AG04450 (cell line): ENCODE results near the gene NKX1-2. TPM values are rescaled to one million over a fixed set of nuclear protein-coding genes. Genes with fewer than 3 reads are reported as not detected.

Source experiments
- CTCF ChIA-PET: fragments of 300-600, 350-600 bp; formaldehyde crosslinking; extraction: SDS; loops from one replicate; lab custom pipeline; 2022; ENCODE audit warnings: antibody characterized with exemption, inconsistent platforms; lab: Charles Lee
- POLR2A ChIA-PET: fragments of 350-600 bp; formaldehyde crosslinking; extraction: SDS; loops from one replicate; lab custom pipeline; 2021; ENCODE audit warnings: antibody characterized with exemption, inconsistent platforms; lab: Yijun Ruan, JAX
- DNase-seq: peaks from one replicate; pipeline ENCODE4 v3.0.0-alpha.2; 2011; ENCODE audit warnings: low read depth, low spot score
- H3K27ac ChIP-seq: one replicate; pipeline ENCODE4 v1.5.1; 2012; ENCODE audit warnings: low read depth, low read length, control low read depth
- H3K27me3 ChIP-seq: one replicate; pipeline ENCODE4 v1.6.0; 2012; ENCODE audit warnings: low read length; ENCODE audit not compliant: control insufficient read depth, insufficient read depth
- H3K4me3 ChIP-seq: 2 replicates; pipeline ENCODE4 v1.5.1; 2011; ENCODE audit warnings: mild to moderate bottlenecking, low read depth, low read length, control low read depth
- H3K9me3 ChIP-seq: 2 replicates; pipeline ENCODE4 v1.5.1; 2012; ENCODE audit warnings: low read length; ENCODE audit not compliant: control insufficient read depth, insufficient read depth
- polyA plus RNA-seq: library from polyadenylated mRNA; depleted of rRNA; stranded (reverse); fragments of >200 nt; gene quantifications from 2 replicates; pipeline ENCODE4 v1.2.3, GENCODE V29; 2011
- TF ChIP-seq, protein P1 (sequence below): IDR thresholded peaks from 2 replicates; pipeline ENCODE4 v1.5.1; 2011; ENCODE audit warnings: low read depth, low read length, control low read depth, inconsistent platforms

NKX1-2 gene
- polyA plus RNA-seq, 1 experiment = not detected

DNA sequence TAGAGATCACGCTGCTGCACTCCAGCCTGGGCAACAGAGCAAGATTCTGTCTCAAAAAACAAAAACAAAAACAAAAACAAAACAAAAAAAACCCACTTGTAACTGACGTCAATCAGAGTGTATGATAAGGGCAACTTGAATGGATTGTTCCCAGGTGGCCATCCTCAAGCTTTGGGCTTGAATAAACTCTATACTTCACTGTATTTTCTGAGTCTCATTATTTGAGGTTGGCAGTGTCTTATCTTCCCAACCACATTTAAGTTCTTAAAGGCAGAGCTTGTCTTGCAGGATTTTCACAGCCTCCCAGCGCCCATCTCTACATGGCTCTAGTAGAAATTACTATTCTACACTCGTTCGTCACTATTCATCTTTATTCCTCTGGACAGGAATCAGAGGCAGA, 26.0 kb downstream of the NKX1-2 start:
- Histone ChIP-seq H3K4me3 (no peak overlapping the region), H3K27ac (no peak overlapping the region), H3K27me3 (peaks cover 25% of the 10 kb centered on the region), H3K9me3 (no peaks in the 10 kb centered on the region)
- POLR2A ChIA-PET = no interaction called here
- CTCF ChIA-PET = interaction anchor here (0.7 to 1.5 kb wide), 2 partner anchors 35 to 429 kb away, joined by 3 to 4 read pairs; no protein-coding TSS in a partner anchor
- DNase-seq = no peak
- TF ChIP-seq, protein P1, sequence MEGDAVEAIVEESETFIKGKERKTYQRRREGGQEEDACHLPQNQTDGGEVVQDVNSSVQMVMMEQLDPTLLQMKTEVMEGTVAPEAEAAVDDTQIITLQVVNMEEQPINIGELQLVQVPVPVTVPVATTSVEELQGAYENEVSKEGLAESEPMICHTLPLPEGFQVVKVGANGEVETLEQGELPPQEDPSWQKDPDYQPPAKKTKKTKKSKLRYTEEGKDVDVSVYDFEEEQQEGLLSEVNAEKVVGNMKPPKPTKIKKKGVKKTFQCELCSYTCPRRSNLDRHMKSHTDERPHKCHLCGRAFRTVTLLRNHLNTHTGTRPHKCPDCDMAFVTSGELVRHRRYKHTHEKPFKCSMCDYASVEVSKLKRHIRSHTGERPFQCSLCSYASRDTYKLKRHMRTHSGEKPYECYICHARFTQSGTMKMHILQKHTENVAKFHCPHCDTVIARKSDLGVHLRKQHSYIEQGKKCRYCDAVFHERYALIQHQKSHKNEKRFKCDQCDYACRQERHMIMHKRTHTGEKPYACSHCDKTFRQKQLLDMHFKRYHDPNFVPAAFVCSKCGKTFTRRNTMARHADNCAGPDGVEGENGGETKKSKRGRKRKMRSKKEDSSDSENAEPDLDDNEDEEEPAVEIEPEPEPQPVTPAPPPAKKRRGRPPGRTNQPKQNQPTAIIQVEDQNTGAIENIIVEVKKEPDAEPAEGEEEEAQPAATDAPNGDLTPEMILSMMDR = no peak

DNA sequence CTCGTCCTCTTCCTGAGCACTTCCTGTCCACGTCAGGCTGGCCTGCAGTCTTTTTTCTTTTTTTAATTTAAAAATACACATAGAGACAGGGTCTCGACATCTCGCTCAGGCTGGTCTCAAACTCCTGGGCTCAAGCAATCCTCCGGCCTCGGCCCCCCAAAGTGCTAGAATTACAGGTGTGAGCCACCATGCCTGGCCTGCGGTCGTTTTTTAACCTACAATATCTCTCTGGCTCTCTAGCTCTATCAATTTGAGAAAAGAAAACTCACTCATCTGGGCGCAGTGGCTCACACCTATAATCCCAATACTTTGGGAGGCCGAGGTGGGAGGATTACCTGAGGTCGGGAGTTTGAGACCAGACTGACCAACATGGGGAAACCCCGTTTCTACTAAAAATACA, 27.1 kb downstream of the NKX1-2 start:
- TF ChIP-seq, protein P1 = no peak
- Histone ChIP-seq H3K4me3 (no peak overlapping the region), H3K9me3 (no peaks in the 10 kb centered on the region), H3K27me3 (peaks cover 22% of the 10 kb centered on the region), H3K27ac (no peak overlapping the region)
- CTCF ChIA-PET = interaction anchor here (1.5 kb wide), 1 partner anchor 428 kb away, joined by 4 read pairs; no protein-coding TSS in a partner anchor
- DNase-seq = no peak
- POLR2A ChIA-PET = no interaction called here

DNA sequence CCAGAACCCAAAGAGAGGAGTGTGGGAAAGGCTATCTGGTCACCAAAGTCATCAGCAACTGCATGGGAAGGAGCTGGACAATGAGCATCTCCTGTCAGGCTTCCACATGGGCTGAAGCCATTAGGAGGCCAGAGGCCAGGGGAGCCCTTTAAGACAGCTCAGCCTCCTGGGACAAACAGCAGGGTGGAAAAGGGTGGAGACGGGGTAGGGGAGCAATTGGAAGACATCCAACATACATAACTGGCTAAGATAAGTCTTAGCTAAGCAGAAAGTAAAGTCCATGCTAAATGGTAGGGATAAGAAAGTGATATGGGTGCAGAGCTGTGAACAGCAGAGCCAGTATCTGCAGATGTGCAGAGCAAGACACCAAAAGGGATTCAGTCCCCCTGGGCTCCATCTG, 29.6 kb downstream of the NKX1-2 start:
- POLR2A ChIA-PET = no interaction called here

DNA sequence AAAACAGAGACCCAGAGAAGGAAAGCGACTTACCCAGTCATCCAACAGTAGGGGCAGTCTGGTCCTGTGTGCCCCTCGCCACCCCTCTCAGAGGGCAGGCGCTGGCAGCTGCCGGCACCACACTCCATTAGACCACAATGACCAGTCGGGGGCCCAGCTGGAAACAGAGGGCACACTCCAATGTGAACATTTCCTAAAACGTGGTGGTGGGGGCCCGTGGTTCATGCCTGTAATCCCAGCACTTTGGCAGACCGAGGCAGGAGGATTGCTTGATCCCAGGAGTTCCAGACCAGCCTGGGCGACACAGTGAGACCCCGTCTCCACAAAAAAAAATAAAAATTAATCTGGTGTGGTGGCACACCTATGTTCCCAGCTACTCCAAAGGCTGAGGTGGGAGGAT, 30.2 kb downstream of the NKX1-2 start:
- Histone ChIP-seq H3K9me3 (no peaks in the 10 kb centered on the region), H3K27me3 (peaks cover 14% of the 10 kb centered on the region), H3K4me3 (no peak overlapping the region), H3K27ac (no peak overlapping the region)
- CTCF ChIA-PET = interaction anchor here (1.4 kb wide), 1 partner anchor 15 kb away, joined by 5 read pairs; no protein-coding TSS in a partner anchor
- TF ChIP-seq, protein P1 = no peak
- no peak for DNase-seq
- POLR2A ChIA-PET = interaction anchor here (1.7 kb wide), 1 partner anchor 42 kb away, joined by 7 read pairs; the partner anchor contains the start of gene LHPP

More for the DNA sequence above, 29.6 kb downstream of the NKX1-2 start:
- H3K9me3 ChIP-seq = no peaks in the 10 kb centered on the region
- CTCF ChIA-PET = no interaction called here
- no peak overlapping the region for H3K27ac ChIP-seq
- H3K27me3 ChIP-seq = peaks cover 16% of the 10 kb centered on the region
- TF ChIP-seq, protein P1 = no peak
- no peak overlapping the region for H3K4me3 ChIP-seq
- DNase-seq = no peak

DNA sequence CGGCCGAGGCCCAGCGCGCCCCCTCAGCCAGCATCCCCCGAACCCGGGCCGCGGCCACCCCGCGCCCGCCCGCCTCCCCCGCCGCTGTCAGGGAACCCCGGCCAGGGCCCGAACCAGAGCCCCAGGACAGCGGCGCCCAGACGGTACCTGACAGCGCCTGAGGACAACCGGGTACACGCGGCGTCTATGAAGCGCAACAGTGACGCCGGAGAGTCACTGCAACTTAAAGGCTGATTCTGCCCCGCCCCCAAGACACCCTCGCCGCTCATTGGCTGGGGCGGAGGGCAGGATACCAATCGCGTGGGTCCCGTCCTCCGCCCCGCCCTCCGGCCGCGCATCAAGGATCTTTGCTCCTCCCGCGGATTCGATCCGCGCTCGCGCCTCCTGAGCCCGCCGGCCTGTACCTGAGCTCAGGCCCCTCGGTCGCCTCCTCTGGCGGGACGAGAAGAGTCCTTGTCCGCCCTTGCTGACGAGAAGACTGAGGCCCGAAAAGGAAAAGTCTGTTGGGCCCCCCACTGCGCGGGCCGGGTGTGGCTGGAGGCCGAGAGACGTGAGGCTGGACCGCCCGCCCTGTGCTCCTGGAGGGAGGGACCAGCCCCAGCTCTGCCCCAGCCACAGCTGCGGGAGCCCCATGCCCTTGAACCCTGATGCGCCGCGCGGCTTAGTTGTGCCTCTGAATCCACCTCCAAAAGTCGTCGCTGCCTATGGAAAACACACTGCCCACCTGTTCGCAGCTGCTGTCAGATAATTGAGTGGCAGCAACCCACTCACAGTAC, 30.9 kb downstream of the NKX1-2 start, which contains the start of gene OAT:
Gene OAT, minus strand, starts transcription at position 198 of the 776 bp plus-strand sequence. CDS start 6,752 bp downstream, outside the sequence.
- H3K4me3 ChIP-seq = peak within 1 kb of the TSS; percentile 70
- peaks cover 11% of the 10 kb centered on the region for H3K27me3 ChIP-seq
- H3K9me3 ChIP-seq = no peaks in the 10 kb centered on the region
- ChIA-PET POLR2A (interaction anchor here (0.7 to 1.7 kb wide), 5 partner anchors 15 to 1937 kb away, joined by 3 to 7 read pairs (median 5); partner anchors contain the start of gene LHPP), CTCF (interaction anchor here (1.4 kb wide), 1 partner anchor 14 kb away, joined by 5 read pairs; no protein-coding TSS in a partner anchor)
- DNase-seq = peak; percentile 77
- TF ChIP-seq, protein P1 = peak; percentile 22; the same call in 1 of the 2 replicates
- H3K27ac ChIP-seq = peak within 1 kb of the TSS; percentile 77
